ENCODE results near the gene NPC2. TPM values are rescaled to one million over a fixed set of nuclear protein-coding genes. Genes with fewer than 3 reads are reported as not detected.

The NPC2 gene
- total RNA-seq, 1 experiment from 2014 or later, result 25.5 TPM

- DNase-seq, result no peak
- H3K27me3 ChIP-seq, result no peaks in the 10 kb centered on the region
- no peak overlapping the region for H3K4me3 ChIP-seq
- H3K9me3 ChIP-seq, result no peaks in the 10 kb centered on the region
- no peaks in the 10 kb centered on the region for H3K36me3 ChIP-seq
Measured at GRCh38 chr14:74508292-74508731, 15.2 kb upstream of the NPC2 start.

- Histone ChIP-seq H3K9me3 (no peaks in the 10 kb centered on the region), H3K4me3 (no peak overlapping the region), H3K36me3 (no peaks in the 10 kb centered on the region), H3K27me3 (no peaks in the 10 kb centered on the region)
- no peak for DNase-seq
Measured at GRCh38 chr14:74507840-74508239, 14.7 kb upstream of the NPC2 start.

- Histone ChIP-seq H3K4me3 (no peak overlapping the region), H3K27me3 (no peaks in the 10 kb centered on the region), H3K36me3 (no peaks in the 10 kb centered on the region)
Measured at GRCh38 chr14:74507085-74507484, 14.0 kb upstream of the NPC2 start.

GRCh38 chr14:74506411-74506851, 13.3 kb upstream of the NPC2 start:
- Histone ChIP-seq H3K4me3 (no peak overlapping the region), H3K27me3 (no peaks in the 10 kb centered on the region), H3K9me3 (no peaks in the 10 kb centered on the region), H3K36me3 (no peaks in the 10 kb centered on the region)
- no peak for DNase-seq

More at GRCh38 chr14:74507085-74507484, 14.0 kb upstream of the NPC2 start:
- DNase-seq, result no peak
- no peaks in the 10 kb centered on the region for H3K9me3 ChIP-seq

- no peak for DNase-seq
- Histone ChIP-seq H3K36me3 (no peaks in the 10 kb centered on the region), H3K4me3 (no peak overlapping the region)
Measured at GRCh38 chr14:74505831-74506230, 12.7 kb upstream of the NPC2 start.

GRCh38 chr14:74504874-74505720, 12.0 kb upstream of the NPC2 start:
- Histone ChIP-seq H3K9me3 (no peaks in the 10 kb centered on the region), H3K36me3 (no peaks in the 10 kb centered on the region), H3K27me3 (no peaks in the 10 kb centered on the region), H3K4me3 (no peak overlapping the region)
- DNase-seq, result no peak

More at GRCh38 chr14:74505831-74506230, 12.7 kb upstream of the NPC2 start:
- Histone ChIP-seq H3K9me3 (no peaks in the 10 kb centered on the region), H3K27me3 (no peaks in the 10 kb centered on the region)

GRCh38 chr14:74504412-74504811, 11.3 kb upstream of the NPC2 start:
- no peak for DNase-seq
- H3K36me3 ChIP-seq, result no peaks in the 10 kb centered on the region

GRCh38 chr14:74503938-74504335, 10.8 kb upstream of the NPC2 start:
- Histone ChIP-seq H3K27me3 (no peaks in the 10 kb centered on the region), H3K4me3 (no peak overlapping the region), H3K9me3 (no peaks in the 10 kb centered on the region), H3K36me3 (no peaks in the 10 kb centered on the region)
- DNase-seq, result no peak

More at GRCh38 chr14:74504412-74504811, 11.3 kb upstream of the NPC2 start:
- no peak overlapping the region for H3K4me3 ChIP-seq
- H3K27me3 ChIP-seq, result no peaks in the 10 kb centered on the region
- no peaks in the 10 kb centered on the region for H3K9me3 ChIP-seq

- no peak for DNase-seq
- Histone ChIP-seq H3K36me3 (no peaks in the 10 kb centered on the region), H3K4me3 (no peak overlapping the region), H3K27me3 (no peaks in the 10 kb centered on the region), H3K9me3 (no peaks in the 10 kb centered on the region)
Measured at GRCh38 chr14:74503291-74503937, 10.3 kb upstream of the NPC2 start.

- no peak overlapping the region for H3K4me3 ChIP-seq
- H3K36me3 ChIP-seq, result no peaks in the 10 kb centered on the region
- DNase-seq, result no peak
- H3K9me3 ChIP-seq, result no peaks in the 10 kb centered on the region
- H3K27me3 ChIP-seq, result no peaks in the 10 kb centered on the region
Measured at GRCh38 chr14:74502236-74503019, 9.3 kb upstream of the NPC2 start.

GRCh38 chr14:74501691-74502090, 8.6 kb upstream of the NPC2 start:
- H3K9me3 ChIP-seq, result no peaks in the 10 kb centered on the region
- H3K4me3 ChIP-seq, result no peak overlapping the region
- H3K27me3 ChIP-seq, result no peaks in the 10 kb centered on the region
- no peak for DNase-seq
- H3K36me3 ChIP-seq, result no peaks in the 10 kb centered on the region

GRCh38 chr14:74501135-74501614, 8.1 kb upstream of the NPC2 start:
- no peaks in the 10 kb centered on the region for H3K36me3 ChIP-seq
- no peaks in the 10 kb centered on the region for H3K27me3 ChIP-seq
- H3K9me3 ChIP-seq, result no peaks in the 10 kb centered on the region
- no peak overlapping the region for H3K4me3 ChIP-seq
- DNase-seq, result peak; percentile 53

- Histone ChIP-seq H3K27me3 (no peaks in the 10 kb centered on the region), H3K36me3 (no peaks in the 10 kb centered on the region), H3K4me3 (no peak overlapping the region), H3K9me3 (no peaks in the 10 kb centered on the region)
- no peak for DNase-seq
Measured at GRCh38 chr14:74500417-74501134, 7.5 kb upstream of the NPC2 start.

GRCh38 chr14:74495356-74495755, 2.3 kb upstream of the NPC2 start:
- H3K9me3 ChIP-seq, result no peaks in the 10 kb centered on the region
- DNase-seq, result no peak
- no peaks in the 10 kb centered on the region for H3K27me3 ChIP-seq
- H3K4me3 ChIP-seq, result no peak overlapping the region
- no peaks in the 10 kb centered on the region for H3K36me3 ChIP-seq

GRCh38 chr14:74493343-74494261, 497 bp upstream of the NPC2 start, which contains the start of gene ISCA2:
Gene ISCA2, plus strand, starts transcription at chr14:74493765. Its CDS starts 10 bp downstream, at chr14:74493775.
- Histone ChIP-seq H3K27me3 (no peaks in the 10 kb centered on the region), H3K36me3 (no peaks in the 10 kb centered on the region), H3K9me3 (no peaks in the 10 kb centered on the region), H3K4me3 (peak within 1 kb of the TSS; percentile 87)
- DNase-seq, result peak; percentile 97
